Astrocyte of the hippocampus (primary cell): ENCODE results near the gene CHN2.

ENCODE experiments used
- DNase-seq: peaks from one replicate; pipeline ENCODE4 v3.0.0; 2011; ENCODE audit warnings: low read depth, low spot score

The CHN2 gene

GRCh38 chr7:29282819-29283414 lies 88.3 kb downstream of the CHN2 start:
- DNase-seq = no peak

GRCh38 chr7:29284696-29285443 lies 90.3 kb downstream of the CHN2 start:
- no peak for DNase-seq

- peak; percentile 97 for DNase-seq
Observed at GRCh38 chr7:29285444-29285793, 90.8 kb downstream of the CHN2 start.

GRCh38 chr7:29285861-29286260 lies 91.3 kb downstream of the CHN2 start:
- no peak for DNase-seq

GRCh38 chr7:29287366-29287765 lies 92.8 kb downstream of the CHN2 start:
- DNase-seq = peak; percentile 87

GRCh38 chr7:29288181-29289091 lies 93.9 kb downstream of the CHN2 start:
- peak; percentile 12 for DNase-seq

- DNase-seq = peak; percentile 61
Observed at GRCh38 chr7:29289156-29290021, 94.8 kb downstream of the CHN2 start.

GRCh38 chr7:29290829-29291228 lies 96.3 kb downstream of the CHN2 start:
- no peak for DNase-seq

GRCh38 chr7:29291723-29292618 lies 97.4 kb downstream of the CHN2 start:
- no peak for DNase-seq

GRCh38 chr7:29292886-29293658 lies 98.5 kb downstream of the CHN2 start:
- DNase-seq = no peak

- DNase-seq = no peak
Observed at GRCh38 chr7:29296421-29296820, 101.8 kb downstream of the CHN2 start.

GRCh38 chr7:29297194-29297890 lies 102.8 kb downstream of the CHN2 start:
- no peak for DNase-seq

- no peak for DNase-seq
Observed at GRCh38 chr7:29299086-29299485, 104.5 kb downstream of the CHN2 start.

GRCh38 chr7:29300026-29300480 lies 105.5 kb downstream of the CHN2 start:
- DNase-seq = no peak

GRCh38 chr7:29300649-29301048 lies 106.1 kb downstream of the CHN2 start:
- DNase-seq = no peak

- no peak for DNase-seq
Observed at GRCh38 chr7:29302666-29303395, 108.3 kb downstream of the CHN2 start.

GRCh38 chr7:29304756-29305155 lies 110.2 kb downstream of the CHN2 start:
- no peak for DNase-seq

- DNase-seq = peak; percentile 55
Observed at GRCh38 chr7:29306319-29306991, 111.9 kb downstream of the CHN2 start.
